Measurements from ENCODE around the gene SLC13A5.

DNA sequence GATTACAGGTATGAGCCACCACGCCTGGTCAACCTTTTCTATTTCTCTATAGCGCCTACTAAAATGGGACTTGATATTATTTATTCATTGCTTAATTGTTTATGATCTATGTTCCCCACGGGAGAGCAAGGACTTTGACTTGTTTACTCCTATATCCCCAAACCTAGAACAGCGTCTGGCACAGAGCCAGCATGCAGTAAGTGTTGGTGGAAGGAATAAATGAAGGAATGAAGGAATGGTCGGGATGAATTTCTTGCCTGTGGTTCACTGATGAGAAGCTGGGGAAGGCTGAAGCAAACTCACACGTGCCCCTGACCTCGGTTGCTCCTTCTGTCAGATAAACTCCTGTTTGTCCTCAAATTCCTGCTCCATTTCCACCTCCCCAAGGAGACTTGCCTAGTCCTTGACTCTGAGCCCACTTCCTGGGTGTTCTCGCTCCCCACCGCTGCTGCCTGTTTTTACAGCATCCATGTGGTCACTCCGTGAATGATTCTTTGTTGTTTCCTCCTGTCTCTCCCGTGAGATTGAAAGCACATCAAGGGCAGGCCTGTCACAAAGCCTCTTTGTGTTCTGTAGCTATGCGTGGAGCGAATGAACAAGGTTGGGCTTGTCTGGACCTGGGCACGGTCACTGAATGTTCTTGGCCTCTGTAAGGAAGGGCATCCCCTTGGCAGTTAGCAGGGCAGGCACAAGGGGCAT is 44.3 kb downstream of the SLC13A5 start:
- TF ChIP-seq POLR2AphosphoS5 (IDR thresholded peaks at IDR 0.05): no peak
- TF ChIP-seq, protein P1, sequence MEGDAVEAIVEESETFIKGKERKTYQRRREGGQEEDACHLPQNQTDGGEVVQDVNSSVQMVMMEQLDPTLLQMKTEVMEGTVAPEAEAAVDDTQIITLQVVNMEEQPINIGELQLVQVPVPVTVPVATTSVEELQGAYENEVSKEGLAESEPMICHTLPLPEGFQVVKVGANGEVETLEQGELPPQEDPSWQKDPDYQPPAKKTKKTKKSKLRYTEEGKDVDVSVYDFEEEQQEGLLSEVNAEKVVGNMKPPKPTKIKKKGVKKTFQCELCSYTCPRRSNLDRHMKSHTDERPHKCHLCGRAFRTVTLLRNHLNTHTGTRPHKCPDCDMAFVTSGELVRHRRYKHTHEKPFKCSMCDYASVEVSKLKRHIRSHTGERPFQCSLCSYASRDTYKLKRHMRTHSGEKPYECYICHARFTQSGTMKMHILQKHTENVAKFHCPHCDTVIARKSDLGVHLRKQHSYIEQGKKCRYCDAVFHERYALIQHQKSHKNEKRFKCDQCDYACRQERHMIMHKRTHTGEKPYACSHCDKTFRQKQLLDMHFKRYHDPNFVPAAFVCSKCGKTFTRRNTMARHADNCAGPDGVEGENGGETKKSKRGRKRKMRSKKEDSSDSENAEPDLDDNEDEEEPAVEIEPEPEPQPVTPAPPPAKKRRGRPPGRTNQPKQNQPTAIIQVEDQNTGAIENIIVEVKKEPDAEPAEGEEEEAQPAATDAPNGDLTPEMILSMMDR (IDR thresholded peaks at IDR 0.05): no peak
